HL-60 (cell line): ENCODE data around the gene BAZ2B.

Experiments used
- DNase-seq, 2 experiments: peaks; one replicate each; pipeline ENCODE4 v3.0.0-alpha.2; 2010 to 2020; ENCODE audit warnings: low read depth in 1 of 2, low spot score in 1 of 2
- H3K27ac ChIP-seq: fragments of 250-450 bp; sonication (Bioruptor Pico); replicated peaks from 2 replicates; pipeline ENCODE4 v1.5.1; 2020; ENCODE audit warnings: mild to moderate bottlenecking, moderate library complexity
- H3K27me3 ChIP-seq: fragments of 250-450 bp; sonication (Bioruptor Pico); 2 replicates; pipeline ENCODE4 v1.5.1; 2021; ENCODE audit warnings: mild to moderate bottlenecking, moderate library complexity; ENCODE audit not compliant: insufficient read depth, poor library complexity, severe bottlenecking
- H3K4me3 ChIP-seq: replicated peaks from 2 replicates; pipeline ENCODE4 v1.5.1; 2011; ENCODE audit warnings: mild to moderate bottlenecking, control low read depth, low read length; ENCODE audit not compliant: insufficient read depth
- GABPA ChIP-seq: IDR thresholded peaks from 2 replicates; pipeline ENCODE4 v1.6.1; 2012; ENCODE audit warnings: low read depth
- POLR2AphosphoS5 ChIP-seq: IDR thresholded peaks from 2 replicates; pipeline ENCODE4 v1.6.1; 2012; ENCODE audit warnings: low read depth
- SPI1 ChIP-seq: IDR thresholded peaks from 2 replicates; pipeline ENCODE4 v1.6.1; 2012; ENCODE audit warnings: low read depth, mild to moderate bottlenecking, borderline replicate concordance
- TF ChIP-seq, protein P1 (sequence below): IDR thresholded peaks from 2 replicates; pipeline ENCODE4 v1.6.1; 2012; ENCODE audit warnings: low read depth; ENCODE audit not compliant: insufficient replicate concordance
- TF ChIP-seq, protein P2 (sequence below): IDR thresholded peaks from one replicate; pipeline ENCODE4 v1.5.1; 2011; ENCODE audit warnings: low read length, control low read depth, inconsistent platforms; ENCODE audit not compliant: insufficient read depth

Gene BAZ2B

DNA sequence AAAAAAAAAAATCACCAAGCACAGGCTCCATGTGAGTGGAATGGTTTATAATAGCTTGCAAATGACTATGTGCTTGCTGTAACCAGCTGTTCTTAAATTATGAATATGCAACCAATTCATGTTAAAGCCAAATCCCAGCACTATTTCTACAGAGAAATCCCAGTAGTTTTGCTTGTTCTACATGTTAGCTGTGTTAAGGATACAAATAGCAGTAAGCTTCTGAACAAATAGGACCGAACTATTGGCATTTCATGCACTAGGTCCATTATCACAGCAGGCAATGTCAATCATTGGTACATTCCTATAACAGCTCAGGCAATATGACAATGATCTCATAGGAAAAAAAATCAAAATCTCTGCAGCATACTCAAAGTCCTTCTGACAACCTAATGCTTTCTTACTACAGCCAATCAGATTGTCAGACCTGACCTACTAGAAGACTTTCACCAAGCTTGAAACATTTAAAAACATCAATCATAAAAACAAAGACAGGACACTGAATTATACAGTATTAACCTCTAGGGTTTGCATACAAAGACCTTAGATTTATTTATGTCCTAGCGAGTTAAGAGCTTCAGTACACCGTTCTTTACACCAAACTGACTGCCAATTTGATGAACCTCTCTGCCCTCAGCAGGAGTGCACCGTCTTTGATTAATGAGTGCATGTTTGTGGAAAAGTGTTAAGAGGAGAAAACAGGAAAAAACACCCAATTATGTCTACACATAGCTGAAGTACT, 6.4 kb downstream of the BAZ2B start:
- H3K4me3 ChIP-seq: no peak overlapping the region
- TF ChIP-seq, protein P1, sequence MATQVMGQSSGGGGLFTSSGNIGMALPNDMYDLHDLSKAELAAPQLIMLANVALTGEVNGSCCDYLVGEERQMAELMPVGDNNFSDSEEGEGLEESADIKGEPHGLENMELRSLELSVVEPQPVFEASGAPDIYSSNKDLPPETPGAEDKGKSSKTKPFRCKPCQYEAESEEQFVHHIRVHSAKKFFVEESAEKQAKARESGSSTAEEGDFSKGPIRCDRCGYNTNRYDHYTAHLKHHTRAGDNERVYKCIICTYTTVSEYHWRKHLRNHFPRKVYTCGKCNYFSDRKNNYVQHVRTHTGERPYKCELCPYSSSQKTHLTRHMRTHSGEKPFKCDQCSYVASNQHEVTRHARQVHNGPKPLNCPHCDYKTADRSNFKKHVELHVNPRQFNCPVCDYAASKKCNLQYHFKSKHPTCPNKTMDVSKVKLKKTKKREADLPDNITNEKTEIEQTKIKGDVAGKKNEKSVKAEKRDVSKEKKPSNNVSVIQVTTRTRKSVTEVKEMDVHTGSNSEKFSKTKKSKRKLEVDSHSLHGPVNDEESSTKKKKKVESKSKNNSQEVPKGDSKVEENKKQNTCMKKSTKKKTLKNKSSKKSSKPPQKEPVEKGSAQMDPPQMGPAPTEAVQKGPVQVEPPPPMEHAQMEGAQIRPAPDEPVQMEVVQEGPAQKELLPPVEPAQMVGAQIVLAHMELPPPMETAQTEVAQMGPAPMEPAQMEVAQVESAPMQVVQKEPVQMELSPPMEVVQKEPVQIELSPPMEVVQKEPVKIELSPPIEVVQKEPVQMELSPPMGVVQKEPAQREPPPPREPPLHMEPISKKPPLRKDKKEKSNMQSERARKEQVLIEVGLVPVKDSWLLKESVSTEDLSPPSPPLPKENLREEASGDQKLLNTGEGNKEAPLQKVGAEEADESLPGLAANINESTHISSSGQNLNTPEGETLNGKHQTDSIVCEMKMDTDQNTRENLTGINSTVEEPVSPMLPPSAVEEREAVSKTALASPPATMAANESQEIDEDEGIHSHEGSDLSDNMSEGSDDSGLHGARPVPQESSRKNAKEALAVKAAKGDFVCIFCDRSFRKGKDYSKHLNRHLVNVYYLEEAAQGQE: no peak
- no peak for TF ChIP-seq GABPA
- no peak for TF ChIP-seq SPI1
- TF ChIP-seq POLR2AphosphoS5: no peak
- TF ChIP-seq, protein P2, sequence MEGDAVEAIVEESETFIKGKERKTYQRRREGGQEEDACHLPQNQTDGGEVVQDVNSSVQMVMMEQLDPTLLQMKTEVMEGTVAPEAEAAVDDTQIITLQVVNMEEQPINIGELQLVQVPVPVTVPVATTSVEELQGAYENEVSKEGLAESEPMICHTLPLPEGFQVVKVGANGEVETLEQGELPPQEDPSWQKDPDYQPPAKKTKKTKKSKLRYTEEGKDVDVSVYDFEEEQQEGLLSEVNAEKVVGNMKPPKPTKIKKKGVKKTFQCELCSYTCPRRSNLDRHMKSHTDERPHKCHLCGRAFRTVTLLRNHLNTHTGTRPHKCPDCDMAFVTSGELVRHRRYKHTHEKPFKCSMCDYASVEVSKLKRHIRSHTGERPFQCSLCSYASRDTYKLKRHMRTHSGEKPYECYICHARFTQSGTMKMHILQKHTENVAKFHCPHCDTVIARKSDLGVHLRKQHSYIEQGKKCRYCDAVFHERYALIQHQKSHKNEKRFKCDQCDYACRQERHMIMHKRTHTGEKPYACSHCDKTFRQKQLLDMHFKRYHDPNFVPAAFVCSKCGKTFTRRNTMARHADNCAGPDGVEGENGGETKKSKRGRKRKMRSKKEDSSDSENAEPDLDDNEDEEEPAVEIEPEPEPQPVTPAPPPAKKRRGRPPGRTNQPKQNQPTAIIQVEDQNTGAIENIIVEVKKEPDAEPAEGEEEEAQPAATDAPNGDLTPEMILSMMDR: no peak
- DNase-seq: no peak

DNA sequence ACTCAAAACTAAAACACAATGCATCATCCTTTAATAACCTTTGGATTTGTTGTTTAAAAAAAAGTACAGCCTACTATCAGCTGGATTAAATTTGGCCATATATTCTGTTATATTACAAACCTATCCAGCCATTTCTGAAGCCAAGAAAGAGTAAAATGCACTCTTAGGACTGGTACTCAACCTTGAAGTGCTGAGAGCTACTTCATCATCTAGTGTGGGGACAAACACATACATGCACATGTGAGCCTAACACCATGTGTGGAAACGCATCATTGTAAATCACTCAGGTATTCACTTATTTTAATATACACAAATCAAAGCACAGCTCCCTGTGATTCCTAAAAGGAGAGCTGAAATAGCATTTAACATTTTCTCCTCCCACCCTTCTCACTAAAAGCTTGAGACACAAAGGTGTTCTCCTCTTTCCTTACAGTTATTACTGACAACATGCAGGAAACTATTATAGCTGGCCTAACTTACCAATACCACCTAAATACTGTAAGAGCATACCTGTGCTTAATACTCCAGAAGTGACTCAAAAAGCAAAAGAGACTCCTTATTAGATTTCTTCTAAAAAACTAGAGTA, 7.5 kb downstream of the BAZ2B start:
- H3K4me3 ChIP-seq: no peak overlapping the region
- DNase-seq: no peak
- H3K27ac ChIP-seq: no peak overlapping the region
- TF ChIP-seq POLR2AphosphoS5 (no peak), SPI1 (no peak)
- TF ChIP-seq, protein P2: no peak
- TF ChIP-seq, protein P1: no peak
- no peaks in the 10 kb centered on the region for H3K27me3 ChIP-seq

More for the DNA sequence above, 6.4 kb downstream of the BAZ2B start:
- Histone ChIP-seq H3K27me3 (no peaks in the 10 kb centered on the region), H3K27ac (no peak overlapping the region)

GRCh38 chr2:159608108-159608507, 8.2 kb downstream of the BAZ2B start:
- Histone ChIP-seq H3K27me3 (no peaks in the 10 kb centered on the region), H3K4me3 (no peak overlapping the region)

More at GRCh38 chr2:159608108-159608507, 8.2 kb downstream of the BAZ2B start:
- no peak for TF ChIP-seq SPI1
- TF ChIP-seq, protein P2: no peak
- TF ChIP-seq GABPA: no peak
- no peak for TF ChIP-seq POLR2AphosphoS5
- TF ChIP-seq, protein P1: no peak
- no peak for DNase-seq
- no peak overlapping the region for H3K27ac ChIP-seq
